Epithelial cell of proximal tubule (primary cell): ENCODE data around the gene DDX19B. TPM values are rescaled to one million over a fixed set of nuclear protein-coding genes. Genes with fewer than 3 reads are reported as not detected.
"Not testable (repeated sequence)": the region's sequence is repeated elsewhere in the genome, so short reads cannot be mapped to it uniquely, and the experiment has no call there.

Experiments used
- DNase-seq: peaks from one replicate; pipeline ENCODE4 v3.0.0-alpha.2; 2011; ENCODE audit warnings: low read depth
- H3K4me3 ChIP-seq: 2 replicates; pipeline ENCODE4 v1.5.1; 2011; ENCODE audit warnings: low read depth, mild to moderate bottlenecking, low read length
- total RNA-seq: library from RNA; depleted of rRNA; stranded (reverse); fragments of >200 nt; gene quantifications from 2 replicates; pipeline ENCODE4 v1.2.3, GENCODE V29; 2015
- TF ChIP-seq, protein P1 (sequence below): conservative IDR thresholded peaks from 2 replicates; pipeline ENCODE4 v1.5.1; 2012; ENCODE audit warnings: low read depth, mild to moderate bottlenecking, low read length

The DDX19B gene
- total RNA-seq, 1 donor from 2014 or later, result 20.9 TPM

DNA sequence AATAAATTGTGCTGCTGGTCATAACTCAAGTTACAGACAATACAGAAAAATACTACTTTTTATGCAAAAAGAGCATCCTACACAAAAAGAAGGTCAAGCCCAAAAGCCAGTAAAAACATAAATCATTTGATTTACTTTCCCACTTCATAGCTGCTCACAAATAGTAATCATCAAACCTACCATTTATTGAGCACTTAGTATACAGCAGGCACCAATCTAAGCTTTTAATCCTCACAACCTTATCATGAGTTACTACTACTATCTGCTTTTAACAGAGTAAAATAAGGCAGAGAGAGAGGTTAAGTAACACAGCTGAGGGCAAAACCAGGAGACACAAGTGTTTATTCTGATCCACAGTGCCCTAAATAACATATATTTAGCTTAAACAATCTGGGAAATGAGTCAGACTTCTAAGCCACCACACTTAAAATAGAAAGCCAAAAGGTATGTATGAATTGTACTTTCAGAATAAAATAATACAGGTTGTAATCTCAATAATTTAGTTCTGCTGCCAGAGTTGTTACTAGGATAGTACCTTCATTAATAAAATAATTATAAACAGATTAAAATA is 8.0 kb upstream of the DDX19B start:
- TF ChIP-seq, protein P1, sequence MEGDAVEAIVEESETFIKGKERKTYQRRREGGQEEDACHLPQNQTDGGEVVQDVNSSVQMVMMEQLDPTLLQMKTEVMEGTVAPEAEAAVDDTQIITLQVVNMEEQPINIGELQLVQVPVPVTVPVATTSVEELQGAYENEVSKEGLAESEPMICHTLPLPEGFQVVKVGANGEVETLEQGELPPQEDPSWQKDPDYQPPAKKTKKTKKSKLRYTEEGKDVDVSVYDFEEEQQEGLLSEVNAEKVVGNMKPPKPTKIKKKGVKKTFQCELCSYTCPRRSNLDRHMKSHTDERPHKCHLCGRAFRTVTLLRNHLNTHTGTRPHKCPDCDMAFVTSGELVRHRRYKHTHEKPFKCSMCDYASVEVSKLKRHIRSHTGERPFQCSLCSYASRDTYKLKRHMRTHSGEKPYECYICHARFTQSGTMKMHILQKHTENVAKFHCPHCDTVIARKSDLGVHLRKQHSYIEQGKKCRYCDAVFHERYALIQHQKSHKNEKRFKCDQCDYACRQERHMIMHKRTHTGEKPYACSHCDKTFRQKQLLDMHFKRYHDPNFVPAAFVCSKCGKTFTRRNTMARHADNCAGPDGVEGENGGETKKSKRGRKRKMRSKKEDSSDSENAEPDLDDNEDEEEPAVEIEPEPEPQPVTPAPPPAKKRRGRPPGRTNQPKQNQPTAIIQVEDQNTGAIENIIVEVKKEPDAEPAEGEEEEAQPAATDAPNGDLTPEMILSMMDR, result no peak

DNA sequence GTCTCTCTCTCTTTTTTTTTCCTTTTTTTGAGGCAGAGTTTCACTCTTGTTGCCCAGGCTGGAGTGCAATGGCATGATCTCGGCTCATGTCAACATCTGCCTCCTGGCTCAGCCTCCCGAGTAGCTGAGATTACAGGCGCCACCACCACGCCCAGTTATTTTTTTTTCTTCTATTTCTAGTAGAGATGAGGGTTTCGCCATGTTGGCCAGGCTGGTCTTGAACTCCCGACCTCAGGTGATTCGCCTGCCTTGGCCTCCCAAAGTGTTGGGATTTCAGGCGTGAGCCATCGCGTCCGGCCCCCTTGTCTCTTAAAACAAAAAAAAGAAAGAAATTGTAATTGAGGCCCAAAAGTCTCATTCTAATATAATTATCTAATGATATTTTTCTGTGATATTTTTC is 6.8 kb upstream of the DDX19B start:
- H3K4me3 ChIP-seq, DNase-seq: not testable (repeated sequence)

More for the DNA sequence above, 8.0 kb upstream of the DDX19B start:
- no peak overlapping the region for H3K4me3 ChIP-seq
- DNase-seq, result no peak

DNA sequence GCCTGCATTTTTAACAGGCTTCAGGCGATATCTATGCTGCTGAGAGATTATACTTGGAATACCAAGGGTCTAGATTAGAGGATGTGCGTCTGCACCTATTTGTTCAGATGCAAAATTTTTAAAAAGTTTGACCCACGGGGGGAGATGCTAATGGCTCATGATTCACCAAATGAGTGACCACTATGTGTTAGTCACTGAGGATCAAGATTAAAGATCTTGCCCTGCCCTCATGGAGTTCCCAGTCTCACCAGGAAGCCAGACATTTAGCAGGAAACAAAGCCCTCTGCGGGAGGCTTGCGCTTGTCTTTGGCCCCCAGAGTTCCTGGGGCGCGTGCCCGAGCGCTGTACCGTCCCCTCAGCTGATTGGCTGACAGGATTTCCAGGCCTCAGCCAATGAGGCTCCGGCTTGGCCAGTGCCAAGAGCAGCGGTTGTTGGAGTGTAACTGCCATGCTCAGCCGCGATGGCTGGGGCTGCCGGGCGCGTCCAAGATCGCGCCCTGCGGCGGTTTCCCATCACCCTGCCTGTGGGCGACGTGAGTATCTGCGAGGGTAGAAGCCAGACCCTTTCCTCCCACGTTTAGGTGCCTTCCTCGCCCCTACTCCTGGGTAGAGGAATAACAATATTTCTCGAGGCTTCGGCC is 4.5 kb upstream of the DDX19B start:
- no peak for DNase-seq
- H3K4me3 ChIP-seq, result no peak overlapping the region
- TF ChIP-seq, protein P1, result no peak

DNA sequence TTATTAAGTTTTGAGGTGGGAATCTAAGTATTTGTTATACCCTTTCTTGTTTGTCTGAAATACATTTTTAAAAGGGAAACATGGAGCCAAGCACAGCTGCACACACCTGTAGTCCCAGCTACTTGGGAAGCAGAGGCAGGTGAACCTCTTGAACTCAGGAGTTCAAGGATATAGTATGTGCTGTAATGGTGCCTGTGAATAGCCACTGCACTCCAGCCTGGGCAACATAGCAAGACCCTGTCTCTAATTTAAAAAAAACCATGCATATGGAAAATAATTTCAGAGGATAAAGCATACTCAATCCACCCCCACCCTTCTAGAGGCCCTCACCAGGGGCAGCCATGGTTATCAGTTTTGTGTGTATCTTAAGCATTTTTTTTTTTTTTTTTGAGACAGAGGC is 3.4 kb upstream of the DDX19B start:
- TF ChIP-seq, protein P1, result no peak

DNA sequence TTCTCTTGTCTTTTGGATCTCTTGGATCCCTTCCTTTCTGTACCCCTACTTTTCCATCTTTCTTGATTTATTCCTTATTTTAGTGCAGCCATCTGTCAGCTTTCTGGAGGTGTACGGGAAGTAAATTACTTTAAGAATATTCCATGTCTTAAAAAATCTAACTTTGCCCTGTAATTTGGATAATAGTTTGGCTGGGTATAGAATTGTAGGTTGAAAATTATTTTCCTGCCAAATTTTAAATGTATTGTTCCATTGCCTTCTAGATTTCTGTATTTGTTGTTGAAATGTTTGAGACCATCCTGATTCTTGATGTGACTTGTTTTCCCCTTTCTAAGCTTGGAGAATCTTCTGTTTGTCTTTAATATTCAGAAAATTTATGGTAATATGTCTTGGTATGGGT is 2.1 kb downstream of the DDX19B start:
- TF ChIP-seq, protein P1, result no peak
- DNase-seq, result no peak

More for the DNA sequence above, 3.4 kb upstream of the DDX19B start:
- H3K4me3 ChIP-seq, result no peak overlapping the region
- no peak for DNase-seq

GRCh38 chr16:70302745-70303144 is 3.8 kb downstream of the DDX19B start:
- DNase-seq, result no peak
- TF ChIP-seq, protein P1, result no peak
- no peak overlapping the region for H3K4me3 ChIP-seq

More for the DNA sequence above, 2.1 kb downstream of the DDX19B start:
- H3K4me3 ChIP-seq, result no peak overlapping the region

- DNase-seq, result no peak
- TF ChIP-seq, protein P1, result no peak
Observed at GRCh38 chr16:70304892-70305448, 6.0 kb downstream of the DDX19B start.

More at GRCh38 chr16:70304892-70305448, 6.0 kb downstream of the DDX19B start:
- no peak overlapping the region for H3K4me3 ChIP-seq
